ENCODE measurements around the gene SHFL. TPM values are rescaled to one million over a fixed set of nuclear protein-coding genes. Genes with fewer than 3 reads are reported as not detected.

Gene SHFL
- total RNA-seq, 1 donor from 2014 or later = 28.7 TPM

- no peak for TF ChIP-seq CTCF (conservative IDR thresholded peaks at IDR 0.05; ENCODE audit: low read depth, low read length)
- no peak overlapping the region for H3K4me3 ChIP-seq (ENCODE audit: low read depth, low read length)
- no peak for DNase-seq (ENCODE audit: low read depth)
These were observed 6.7 kb downstream of the SHFL start for GRCh38 chr19:10092648-10093294.

GRCh38 chr19:10093295-10094186 lies 7.4 kb downstream of the SHFL start:
- DNase-seq (ENCODE audit: low read depth) = no peak
- no peak overlapping the region for H3K4me3 ChIP-seq (ENCODE audit: low read depth, low read length)
- no peak for TF ChIP-seq CTCF (conservative IDR thresholded peaks at IDR 0.05; ENCODE audit: low read depth, low read length)

- no peak for TF ChIP-seq CTCF (conservative IDR thresholded peaks at IDR 0.05; ENCODE audit: low read depth, low read length)
- H3K4me3 ChIP-seq (ENCODE audit: low read depth, low read length) = peak overlapping the region; percentile 40
- no peak for DNase-seq (ENCODE audit: low read depth)
These were observed 9.5 kb downstream of the SHFL start for GRCh38 chr19:10095622-10095947.

GRCh38 chr19:10095948-10096614 lies 10.0 kb downstream of the SHFL start:
- peak overlapping the region; percentile 54 for H3K4me3 ChIP-seq (ENCODE audit: low read depth, low read length)
- no peak for DNase-seq (ENCODE audit: low read depth)
- no peak for TF ChIP-seq CTCF (conservative IDR thresholded peaks at IDR 0.05; ENCODE audit: low read depth, low read length)

- DNase-seq (ENCODE audit: low read depth) = no peak
- TF ChIP-seq CTCF (conservative IDR thresholded peaks at IDR 0.05; ENCODE audit: low read depth, low read length) = no peak
- peak overlapping the region; percentile 54 for H3K4me3 ChIP-seq (ENCODE audit: low read depth, low read length)
These were observed 10.5 kb downstream of the SHFL start for GRCh38 chr19:10096615-10096963.

GRCh38 chr19:10100163-10100785 lies 14.2 kb downstream of the SHFL start:
- no peak overlapping the region for H3K4me3 ChIP-seq (ENCODE audit: low read depth, low read length)
- no peak for DNase-seq (ENCODE audit: low read depth)
- TF ChIP-seq CTCF (conservative IDR thresholded peaks at IDR 0.05; ENCODE audit: low read depth, low read length) = no peak
